ENCODE results near the gene DBNDD1. TPM values are rescaled to one million over a fixed set of nuclear protein-coding genes. Genes with fewer than 3 reads are reported as not detected.

Gene DBNDD1
- total RNA-seq, 1 donor from 2014 or later = 24.0 TPM

- TF ChIP-seq CTCF (IDR thresholded peaks at IDR 0.05; ENCODE audit: insufficient read depth, low read depth, low read length) = no peak
- TF ChIP-seq EZH2 (IDR thresholded peaks at IDR 0.05; ENCODE audit: insufficient read depth, low read length) = no peak
- Histone ChIP-seq H4K20me1 (ENCODE audit: insufficient read depth, low read length) (peaks cover 7% of the 10 kb centered on the region), H3K36me3 (ENCODE audit: insufficient read depth, low read length) (no peaks in the 10 kb centered on the region), H2AFZ (ENCODE audit: low read depth, low read length) (no peak overlapping the region), H3K79me2 (ENCODE audit: insufficient read depth, low read length) (peaks cover 9% of the 10 kb centered on the region), H3K27me3 (ENCODE audit: insufficient read depth, low read length) (no peaks in the 10 kb centered on the region), H3K9ac (ENCODE audit: low read length) (no peak overlapping the region), H3K4me2 (ENCODE audit: low read length) (no peak overlapping the region), H3K27ac (ENCODE audit: low read depth, low read length) (no peak overlapping the region), H3K4me1 (ENCODE audit: insufficient read depth, low read length) (peaks cover 15% of the 10 kb centered on the region), H3K4me3 (ENCODE audit: insufficient read depth, low read depth, low read length) (no peak overlapping the region), H3K9me3 (ENCODE audit: insufficient read depth, low read depth, low read length) (no peaks in the 10 kb centered on the region)
- H3K27me3 Mint-ChIP-seq (ENCODE audit: low read depth, unreplicated experiment) = no peaks in the 10 kb centered on the region
- FAIRE-seq (no peak), DNase-seq (ENCODE audit: low read depth) (no peak)
- peaks cover 14% of the 10 kb centered on the region for H3K4me1 Mint-ChIP-seq (ENCODE audit: low read depth, unreplicated experiment)
- peaks cover 2% of the 10 kb centered on the region for H3K36me3 Mint-ChIP-seq (ENCODE audit: low read depth, unreplicated experiment)
- H3K9me3 Mint-ChIP-seq (ENCODE audit: unreplicated experiment) = no peaks in the 10 kb centered on the region
- H3K4me3 Mint-ChIP-seq (ENCODE audit: unreplicated experiment) = peak overlapping the region; percentile 35
- no peak overlapping the region for H3K27ac Mint-ChIP-seq (ENCODE audit: unreplicated experiment)
These were observed 6.9 kb upstream of the DBNDD1 start for GRCh38 chr16:90026135-90026534.

DNA sequence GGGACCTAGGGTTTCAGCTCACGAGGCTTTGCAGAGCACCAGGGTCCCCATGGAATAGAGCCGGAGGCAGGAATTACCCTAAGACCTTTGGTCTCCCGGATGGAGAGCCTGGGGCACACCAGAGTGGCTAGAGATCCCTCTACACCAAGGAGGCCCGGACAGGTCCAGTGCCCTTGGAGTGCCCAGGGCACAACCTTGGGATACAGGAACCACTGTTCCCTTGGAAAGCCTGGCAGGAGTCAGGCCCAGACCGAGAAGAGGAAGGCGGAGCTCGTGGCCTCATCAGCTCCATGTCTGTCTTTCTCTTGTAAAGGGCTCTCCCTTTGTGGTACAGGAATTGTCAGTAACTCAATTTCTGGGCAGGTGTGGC, 3.8 kb upstream of the DBNDD1 start:
- peak overlapping the region; percentile 80 for H2AFZ ChIP-seq (ENCODE audit: low read depth, low read length)

More for the DNA sequence above, 3.8 kb upstream of the DBNDD1 start:
- Histone ChIP-seq H3K36me3 (ENCODE audit: insufficient read depth, low read length) (no peaks in the 10 kb centered on the region), H3K4me1 (ENCODE audit: insufficient read depth, low read length) (peaks cover 29% of the 10 kb centered on the region), H3K4me3 (ENCODE audit: insufficient read depth, low read depth, low read length) (peak overlapping the region; percentile 78), H3K9me3 (ENCODE audit: insufficient read depth, low read depth, low read length) (no peaks in the 10 kb centered on the region), H3K27me3 (ENCODE audit: insufficient read depth, low read length) (no peaks in the 10 kb centered on the region), H4K20me1 (ENCODE audit: insufficient read depth, low read length) (peaks cover 4% of the 10 kb centered on the region), H3K79me2 (ENCODE audit: insufficient read depth, low read length) (peaks cover 9% of the 10 kb centered on the region), H3K4me2 (ENCODE audit: low read length) (peak overlapping the region; percentile 98), H3K9ac (ENCODE audit: low read length) (peak overlapping the region; percentile 86), H3K27ac (ENCODE audit: low read depth, low read length) (peak overlapping the region; percentile 53)
- H3K27ac Mint-ChIP-seq (ENCODE audit: unreplicated experiment) = peak overlapping the region; percentile 12
- TF ChIP-seq EZH2 (IDR thresholded peaks at IDR 0.05; ENCODE audit: insufficient read depth, low read length) = no peak
- no peak for TF ChIP-seq CTCF (IDR thresholded peaks at IDR 0.05; ENCODE audit: insufficient read depth, low read depth, low read length)
- H3K4me3 Mint-ChIP-seq (ENCODE audit: unreplicated experiment) = peak overlapping the region; percentile 84
- FAIRE-seq (no peak), DNase-seq (ENCODE audit: low read depth) (no peak)
- peaks cover 2% of the 10 kb centered on the region for H3K36me3 Mint-ChIP-seq (ENCODE audit: low read depth, unreplicated experiment)
- no peaks in the 10 kb centered on the region for H3K27me3 Mint-ChIP-seq (ENCODE audit: low read depth, unreplicated experiment)
- peaks cover 27% of the 10 kb centered on the region for H3K4me1 Mint-ChIP-seq (ENCODE audit: low read depth, unreplicated experiment)
- no peaks in the 10 kb centered on the region for H3K9me3 Mint-ChIP-seq (ENCODE audit: unreplicated experiment)
